Central memory CD4-positive, alpha-beta T cell (primary cell): ENCODE measurements around the gene PLEKHG5.
"Not testable (repeated sequence)": the region's sequence is repeated elsewhere in the genome, so short reads cannot be mapped to it uniquely, and the experiment has no call there.

ENCODE experiments used
- DNase-seq: peaks from one replicate; pipeline ENCODE4 v3.0.0; 2022

Gene PLEKHG5

GRCh38 chr1:6445062-6445763 lies 46.3 kb downstream of the PLEKHG5 start:
- peak; percentile 29 for DNase-seq

DNA sequence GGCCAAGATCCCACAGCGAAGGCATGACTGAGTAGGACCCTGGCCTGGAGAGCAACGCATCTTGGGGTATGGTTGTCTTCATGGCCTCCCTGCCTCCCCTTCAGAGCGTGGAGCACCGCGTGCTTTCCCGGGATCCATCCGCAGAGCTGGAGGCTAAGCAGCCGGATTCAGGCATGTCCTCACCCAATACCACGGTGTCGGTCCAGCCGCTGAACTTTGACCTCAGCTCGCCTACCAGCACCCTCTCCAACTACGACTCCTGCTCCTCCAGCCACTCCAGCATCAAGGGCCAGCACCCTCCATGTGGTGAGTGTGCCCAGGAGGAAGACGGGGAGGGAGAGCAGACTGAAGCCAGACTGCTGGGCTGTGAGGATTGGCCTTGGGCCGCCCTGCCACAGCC lies 47.1 kb downstream of the PLEKHG5 start:
- no peak for DNase-seq

DNA sequence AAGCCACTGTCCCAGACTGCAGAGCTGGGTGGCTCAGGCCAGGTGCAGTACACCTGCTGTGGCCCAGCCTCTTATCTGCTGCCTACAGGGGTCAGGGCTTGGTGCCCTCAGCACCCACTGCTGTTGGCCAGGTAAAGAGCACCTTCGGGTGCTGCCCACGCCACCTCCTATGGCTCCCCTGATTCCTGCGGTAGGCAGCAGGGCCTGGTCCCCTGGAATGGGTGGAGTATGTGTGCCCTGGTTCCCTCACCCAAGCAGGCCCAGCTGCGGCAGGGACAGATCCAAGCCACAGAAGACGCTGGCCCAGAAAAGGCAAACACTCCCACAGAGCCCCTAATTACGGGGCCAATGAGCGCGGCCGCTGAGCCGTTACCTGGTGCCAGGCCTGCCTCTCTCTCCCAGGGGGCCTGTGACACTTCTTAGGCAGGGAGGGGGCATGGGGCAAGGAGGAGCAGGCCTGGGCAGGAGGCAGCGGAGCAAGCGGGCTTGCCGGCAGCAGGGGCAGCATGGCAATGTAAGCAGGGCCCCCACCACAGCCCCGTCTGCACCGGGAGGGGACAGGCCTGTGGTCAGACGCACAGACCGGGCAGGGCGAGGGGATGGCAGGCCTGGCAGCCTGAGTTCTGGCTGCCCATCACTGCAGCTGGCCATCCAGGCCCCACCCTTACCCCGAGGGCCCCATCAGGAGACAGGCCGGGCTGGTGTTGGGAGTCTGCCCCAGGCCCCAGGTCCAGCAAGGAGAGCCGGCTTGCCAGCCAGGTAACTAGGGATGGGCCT lies 47.9 kb downstream of the PLEKHG5 start:
- DNase-seq, result no peak

GRCh38 chr1:6441586-6441985 lies 49.9 kb downstream of the PLEKHG5 start:
- no peak for DNase-seq

GRCh38 chr1:6440198-6441126 lies 51.0 kb downstream of the PLEKHG5 start:
- DNase-seq, result peak; percentile 65

DNA sequence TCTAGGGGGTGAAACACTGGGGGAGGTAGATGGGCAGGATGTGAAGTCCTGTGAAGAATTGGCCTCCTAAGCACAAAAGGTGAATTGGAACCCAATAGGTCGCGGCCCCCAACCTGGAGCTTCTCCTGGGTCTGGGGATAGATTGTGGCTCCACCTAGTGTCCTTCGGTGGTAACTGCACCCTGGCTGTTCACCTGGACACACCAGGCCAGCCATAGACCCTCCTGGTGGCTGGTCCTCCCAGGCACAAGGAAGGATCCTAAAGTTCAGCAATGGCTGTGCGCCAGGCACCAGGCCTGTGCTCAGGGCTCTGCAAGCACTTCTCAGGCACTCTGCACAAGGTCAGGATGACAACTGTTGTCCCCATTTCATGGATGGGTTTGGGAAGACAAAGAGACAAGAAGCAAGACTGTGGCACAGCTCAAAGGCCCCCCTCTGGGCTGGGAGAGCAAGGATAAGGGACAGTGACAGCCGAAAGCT lies 53.4 kb downstream of the PLEKHG5 start:
- peak; percentile 68 for DNase-seq

DNA sequence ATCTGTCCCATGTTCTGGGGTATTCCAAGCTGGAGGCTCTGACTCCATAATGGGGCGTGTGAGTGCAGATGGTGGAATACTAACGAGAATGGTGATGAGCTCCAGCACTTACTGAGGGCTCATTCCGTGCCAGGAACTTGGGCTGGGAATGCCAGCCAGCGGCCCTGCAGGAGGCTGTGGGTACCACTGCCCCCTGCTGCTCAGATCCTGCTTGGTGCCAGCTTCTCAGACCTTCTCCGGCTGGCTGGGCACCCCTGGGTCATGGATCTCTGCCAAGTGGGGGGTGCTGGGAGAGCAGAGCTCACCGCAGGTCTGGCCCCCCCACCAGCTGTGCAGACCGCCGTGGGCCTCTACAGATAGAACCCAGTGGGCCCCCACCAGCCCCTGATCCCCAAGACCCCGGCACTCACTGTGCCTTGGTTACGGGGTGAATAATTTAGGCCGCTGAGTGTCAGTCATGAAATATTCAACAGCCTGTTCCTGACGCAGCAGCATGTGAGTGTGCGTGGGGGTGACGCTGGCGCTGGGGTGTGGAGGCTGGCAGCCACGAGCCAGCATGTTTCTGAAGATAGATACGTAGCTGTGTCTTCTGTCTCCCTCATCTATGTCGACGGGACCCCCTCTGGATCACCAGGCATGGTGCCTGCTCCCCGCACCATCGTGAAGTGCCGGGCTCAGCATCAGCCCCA lies 54.3 kb downstream of the PLEKHG5 start:
- not testable (repeated sequence) for DNase-seq

DNA sequence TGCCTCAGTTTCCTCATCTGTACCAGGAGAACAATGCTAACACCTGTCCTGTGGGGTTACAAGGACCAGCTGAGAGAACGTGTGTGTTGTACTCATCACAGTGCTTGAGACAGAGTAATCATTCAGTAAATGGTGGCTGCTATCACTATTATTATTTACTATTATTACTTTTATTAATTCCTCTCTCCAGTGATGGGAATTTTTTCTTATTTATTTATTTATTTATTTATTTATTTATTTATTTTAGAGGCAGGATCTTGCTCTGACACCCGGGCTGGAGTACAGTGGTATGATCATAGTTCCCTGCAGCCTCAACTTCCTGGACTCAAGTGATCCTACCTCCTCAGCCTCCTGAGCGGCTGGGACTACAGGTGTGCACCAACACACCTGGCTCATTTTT lies 55.2 kb downstream of the PLEKHG5 start:
- DNase-seq, result not testable (repeated sequence)

DNA sequence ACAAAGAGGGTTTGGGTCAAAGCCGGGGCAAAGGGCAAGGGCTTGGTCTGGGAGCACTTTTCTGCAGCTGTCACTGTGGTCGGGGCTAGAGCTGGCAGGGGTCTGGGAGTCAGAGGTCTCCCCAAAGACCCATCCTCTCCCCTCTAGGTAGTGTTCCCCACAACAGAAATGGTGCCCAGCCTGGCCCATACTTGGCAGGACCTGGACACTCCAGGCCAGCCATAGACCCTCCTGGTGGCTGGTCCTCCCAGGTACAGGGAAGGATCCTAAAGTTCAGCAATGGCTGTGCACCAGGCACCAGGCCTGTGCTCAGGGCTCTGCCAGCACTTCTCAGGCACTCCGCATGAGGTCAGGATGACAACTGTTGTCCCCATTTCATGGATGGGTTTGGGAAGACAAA lies 55.9 kb downstream of the PLEKHG5 start:
- DNase-seq, result no peak

DNA sequence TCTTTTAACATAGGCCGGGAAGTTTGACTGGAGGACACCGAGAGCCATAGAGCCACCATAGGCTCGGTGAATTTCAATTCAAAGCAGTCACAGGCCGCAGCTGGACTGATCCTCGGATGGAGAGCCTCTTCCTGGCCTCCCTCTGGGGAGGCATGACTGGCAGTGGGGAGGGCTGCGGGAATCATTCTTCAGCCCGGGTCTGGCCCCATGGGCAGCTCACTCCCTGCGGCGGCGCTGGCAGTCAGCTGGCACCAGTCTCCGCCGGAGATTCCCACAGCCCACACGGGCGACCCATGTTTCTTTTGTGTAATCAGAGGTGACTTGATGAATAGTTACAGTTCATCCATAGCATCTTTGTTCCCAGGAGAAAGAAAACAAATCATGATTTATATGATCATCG lies 56.3 kb downstream of the PLEKHG5 start:
- DNase-seq, result no peak

GRCh38 chr1:6434186-6434585 lies 57.3 kb downstream of the PLEKHG5 start:
- no peak for DNase-seq

- DNase-seq, result not testable (repeated sequence)
Measured at GRCh38 chr1:6431645-6432579, 59.6 kb downstream of the PLEKHG5 start.

DNA sequence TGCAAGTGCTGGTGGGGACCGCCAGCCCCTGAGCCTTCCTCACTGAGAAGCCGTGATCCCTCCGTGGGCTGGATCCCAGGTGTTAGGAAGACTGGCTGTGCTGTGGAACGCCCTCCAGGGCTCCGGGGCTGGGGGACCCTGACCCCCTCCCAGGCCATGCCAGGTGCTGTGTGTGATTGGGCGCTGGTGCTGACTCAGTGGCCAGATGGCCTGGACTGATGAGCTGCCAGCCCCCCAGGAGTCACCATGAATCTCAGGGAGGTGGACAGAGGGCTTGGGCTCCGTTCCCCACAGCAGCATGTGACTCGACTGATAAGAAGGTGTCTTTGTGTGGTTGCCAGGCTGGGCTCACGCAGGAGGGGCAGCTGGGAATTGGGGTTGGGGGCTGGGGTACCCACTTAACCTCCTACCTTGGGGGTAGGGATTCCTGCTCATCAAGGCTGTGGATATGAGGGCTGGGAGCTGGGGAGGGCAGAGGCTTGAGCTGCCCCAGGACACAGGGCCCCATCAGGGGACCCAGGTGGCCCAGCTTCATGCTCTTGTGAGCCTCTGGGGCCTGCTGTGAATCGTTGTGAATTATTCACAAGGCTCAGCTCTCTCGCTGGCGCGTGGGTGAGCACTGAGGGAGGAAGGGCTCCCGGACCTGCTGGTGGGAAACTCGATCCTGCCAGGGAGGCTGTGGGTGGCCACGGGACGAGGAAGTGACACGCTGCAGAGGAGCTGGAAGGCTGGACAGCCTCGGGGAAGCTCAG lies 61.6 kb downstream of the PLEKHG5 start:
- not testable (repeated sequence) for DNase-seq

GRCh38 chr1:6428453-6428852 lies 63.0 kb downstream of the PLEKHG5 start:
- not testable (repeated sequence) for DNase-seq

- DNase-seq, result no peak
Measured at GRCh38 chr1:6427441-6428390, 63.8 kb downstream of the PLEKHG5 start.

GRCh38 chr1:6426972-6427350 lies 64.5 kb downstream of the PLEKHG5 start:
- DNase-seq, result no peak

DNA sequence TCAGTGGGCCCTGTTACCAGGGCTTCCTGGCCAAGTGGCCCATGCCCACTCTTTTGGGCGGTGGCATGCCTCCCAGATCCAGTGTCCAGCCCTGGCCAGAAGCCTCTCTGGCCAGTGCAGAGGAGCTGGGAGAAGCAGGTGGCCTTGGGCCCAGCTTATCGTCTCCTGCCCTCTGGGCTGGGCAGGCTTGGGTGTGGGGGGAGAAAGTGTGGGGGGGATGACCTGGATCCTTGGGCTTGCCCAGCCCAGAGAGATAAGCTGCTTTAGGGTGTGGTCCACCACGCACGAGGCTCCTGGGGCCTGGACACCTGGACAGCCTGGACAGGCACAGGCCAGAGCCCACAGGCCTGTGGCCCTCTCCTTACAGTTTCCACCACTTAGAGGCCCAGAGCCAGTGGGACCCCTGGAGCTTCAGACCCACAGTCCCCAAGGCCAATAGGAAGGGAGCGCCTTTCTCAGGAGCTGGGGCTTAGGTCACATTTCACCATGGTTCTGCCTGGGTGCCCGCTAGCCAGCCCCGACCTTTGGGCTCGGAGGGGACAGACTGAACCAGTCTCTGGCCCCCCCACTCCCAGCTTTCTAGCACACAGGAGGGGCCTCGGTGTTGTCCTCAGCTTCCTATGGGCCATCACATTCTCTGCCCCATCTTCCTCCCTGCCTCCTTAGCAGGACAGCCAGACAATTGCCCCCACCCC lies 65.0 kb downstream of the PLEKHG5 start:
- DNase-seq, result no peak

DNA sequence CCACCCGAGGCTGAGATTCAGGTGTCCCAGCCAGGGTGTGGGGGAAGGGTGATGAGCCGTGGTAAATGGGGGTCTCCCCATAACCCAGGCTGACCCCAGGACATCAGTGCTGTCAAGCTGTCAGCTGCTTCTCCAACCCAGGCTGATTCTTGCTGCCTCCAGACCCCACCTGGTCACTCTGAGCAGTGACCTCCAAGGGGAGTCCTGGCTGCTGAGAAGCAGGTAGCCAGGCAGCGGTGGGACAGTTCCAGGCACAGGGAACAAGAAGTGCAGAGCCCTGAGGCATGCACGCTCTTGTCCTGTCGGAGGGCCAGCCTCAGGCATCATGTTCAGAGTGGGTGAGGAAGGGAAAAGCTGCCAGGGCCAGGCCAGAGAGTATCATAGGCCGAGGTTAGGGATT lies 65.8 kb downstream of the PLEKHG5 start:
- no peak for DNase-seq
